HepG2 (cell line): ENCODE data around the gene GNB4.

Source experiments
- FOXM1 ChIP-seq: sonication (generic); formaldehyde crosslinking; IDR thresholded peaks from 2 replicates; pipeline ENCODE4 v1.5.0; 2020; ENCODE audit warnings: missing genetic modification reagents
- MED1 ChIP-seq: sonication (generic); formaldehyde crosslinking; IDR thresholded peaks from 2 replicates; pipeline ENCODE4 v1.4.0; 2020; ENCODE audit warnings: missing genetic modification reagents
- ZKSCAN8 ChIP-seq: IDR thresholded peaks from 2 replicates; pipeline ENCODE4 v1.6.1; 2016; ENCODE audit warnings: borderline replicate concordance, missing genetic modification reagents, missing compliant biosample characterization
- ZNF746 ChIP-seq: sonication (generic); formaldehyde crosslinking; IDR thresholded peaks from 2 replicates; pipeline ENCODE4 v1.8.0; 2022; ENCODE audit warnings: mild to moderate bottlenecking, missing genetic modification reagents
- TF ChIP-seq, protein P1 (sequence below): sonication (generic); formaldehyde crosslinking; IDR thresholded peaks from 2 replicates; pipeline ENCODE4 v1.5.0; 2020; ENCODE audit warnings: missing genetic modification reagents, mild to moderate bottlenecking, borderline replicate concordance

DNA sequence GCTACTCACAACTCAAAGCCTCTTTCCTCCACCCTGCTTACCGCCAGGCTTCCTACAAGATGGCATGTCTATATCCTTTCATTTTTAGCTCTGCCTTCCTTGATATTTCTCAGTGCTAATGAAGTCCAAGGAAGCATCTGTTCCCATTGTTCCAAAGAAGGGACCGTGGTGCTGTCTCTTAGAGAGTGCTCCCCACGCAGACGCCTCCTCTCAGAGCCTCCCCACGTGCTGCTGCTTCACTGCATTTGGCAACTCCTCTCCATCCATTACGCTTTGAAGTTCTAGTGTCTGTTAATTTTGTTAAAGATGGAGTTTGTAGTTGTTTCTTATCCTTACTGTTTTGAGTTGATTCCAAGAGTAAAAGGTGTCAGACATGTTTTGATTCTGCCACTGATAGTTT lies 26.2 kb downstream of the GNB4 start:
- TF ChIP-seq, protein P1, sequence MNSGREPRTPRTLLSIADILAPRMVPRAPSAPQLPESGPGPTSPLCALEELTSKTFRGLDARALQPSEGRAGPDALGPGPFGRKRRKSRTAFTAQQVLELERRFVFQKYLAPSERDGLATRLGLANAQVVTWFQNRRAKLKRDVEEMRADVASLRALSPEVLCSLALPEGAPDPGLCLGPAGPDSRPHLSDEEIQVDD (CRISPR knock-in tag), result no peak
- TF ChIP-seq MED1 (CRISPR knock-in tag) (no peak), ZKSCAN8 (no peak), ZNF746 (CRISPR knock-in tag) (no peak), FOXM1 (CRISPR knock-in tag) (no peak)
